GM18507 (cell line): ENCODE data around the gene CHI3L1.

Source experiments
- DNase-seq: peaks from one replicate; pipeline ENCODE4 v3.0.0; 2011; ENCODE audit warnings: low read depth; ENCODE audit not compliant: insufficient read length; ENCODE audit errors: extremely low spot score
- FAIRE-seq: peaks from 2 replicates; lab custom pipeline; 2011; peaks lifted over from hg19 to GRCh38; lab: Jason Lieb, UNC

The CHI3L1 gene

DNA sequence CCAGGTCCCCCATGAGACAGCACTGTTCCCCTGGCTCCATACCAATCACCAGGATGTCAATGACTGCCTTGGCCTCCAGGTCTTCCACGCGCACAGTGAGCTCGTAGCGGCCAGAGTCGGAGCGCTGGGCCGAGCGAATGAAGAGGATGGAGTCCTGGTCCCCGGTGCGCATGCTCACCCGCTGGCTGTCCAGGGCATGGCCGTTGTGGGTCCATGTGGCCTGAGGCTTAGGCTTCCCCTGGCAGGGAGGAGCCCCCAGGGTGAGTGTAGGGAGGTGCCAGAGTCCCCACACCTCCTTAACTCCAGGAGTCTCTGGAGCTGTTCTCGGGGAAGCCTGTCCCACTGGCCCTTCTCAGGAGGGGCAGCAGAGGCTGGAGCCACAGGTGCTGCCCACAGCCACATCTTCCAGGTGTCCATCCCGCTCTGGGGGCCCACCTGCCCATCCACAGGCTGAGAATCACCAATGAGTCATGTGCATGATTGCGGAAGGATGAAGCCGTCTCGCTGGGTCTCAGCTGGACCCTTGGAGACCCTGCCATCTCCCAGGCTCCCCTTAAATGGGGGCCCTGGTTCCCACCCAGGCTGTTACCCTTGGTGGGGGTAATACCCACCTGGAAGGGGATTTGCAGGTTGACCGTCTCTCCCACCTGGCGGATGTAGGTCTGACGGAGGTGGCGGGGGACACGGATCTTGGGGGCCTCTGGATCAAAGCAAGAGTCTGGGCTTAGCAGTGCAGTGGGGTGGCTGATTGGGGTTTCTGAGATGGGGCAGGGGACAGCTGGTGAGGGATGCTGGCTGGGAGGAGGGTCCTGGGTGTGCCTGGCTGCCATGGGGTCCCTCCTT, 14.9 kb downstream of the CHI3L1 start:
- no peak for DNase-seq
- FAIRE-seq: no peak

DNA sequence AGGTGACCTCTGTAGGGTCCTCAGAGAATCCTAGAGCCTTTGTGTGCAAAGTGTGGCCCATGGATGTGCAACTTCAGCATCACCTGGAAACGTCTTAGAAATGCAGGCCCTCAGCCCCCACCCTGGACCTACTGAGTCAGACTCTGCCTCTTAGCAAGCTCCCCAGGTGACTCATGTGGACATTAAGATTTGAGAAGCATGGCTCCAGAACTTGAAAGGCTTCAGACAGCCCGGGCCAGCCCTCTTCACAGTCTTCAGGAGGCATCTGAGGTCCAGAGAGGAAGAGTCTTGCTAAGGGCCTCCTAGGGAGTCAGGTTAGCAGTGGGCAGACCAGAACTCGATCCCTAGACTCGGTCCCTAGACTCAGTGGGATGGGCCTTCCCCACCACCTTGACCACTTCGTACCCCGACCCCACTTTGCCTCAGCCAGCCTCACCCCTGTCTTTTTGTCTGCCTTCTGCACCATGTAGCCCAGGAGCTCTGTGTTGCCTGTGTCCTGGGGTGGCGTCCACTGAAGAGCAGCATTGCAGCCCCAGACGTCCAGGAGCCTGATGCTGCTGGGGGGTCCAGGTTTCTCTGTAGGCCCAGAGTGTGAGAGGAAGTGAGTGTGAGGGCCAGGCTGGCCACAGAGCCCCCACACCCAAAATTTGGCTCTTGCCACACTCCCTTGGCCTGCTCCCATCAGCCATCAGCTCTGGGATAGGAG, 15.7 kb downstream of the CHI3L1 start:
- FAIRE-seq: no peak
- no peak for DNase-seq

DNA sequence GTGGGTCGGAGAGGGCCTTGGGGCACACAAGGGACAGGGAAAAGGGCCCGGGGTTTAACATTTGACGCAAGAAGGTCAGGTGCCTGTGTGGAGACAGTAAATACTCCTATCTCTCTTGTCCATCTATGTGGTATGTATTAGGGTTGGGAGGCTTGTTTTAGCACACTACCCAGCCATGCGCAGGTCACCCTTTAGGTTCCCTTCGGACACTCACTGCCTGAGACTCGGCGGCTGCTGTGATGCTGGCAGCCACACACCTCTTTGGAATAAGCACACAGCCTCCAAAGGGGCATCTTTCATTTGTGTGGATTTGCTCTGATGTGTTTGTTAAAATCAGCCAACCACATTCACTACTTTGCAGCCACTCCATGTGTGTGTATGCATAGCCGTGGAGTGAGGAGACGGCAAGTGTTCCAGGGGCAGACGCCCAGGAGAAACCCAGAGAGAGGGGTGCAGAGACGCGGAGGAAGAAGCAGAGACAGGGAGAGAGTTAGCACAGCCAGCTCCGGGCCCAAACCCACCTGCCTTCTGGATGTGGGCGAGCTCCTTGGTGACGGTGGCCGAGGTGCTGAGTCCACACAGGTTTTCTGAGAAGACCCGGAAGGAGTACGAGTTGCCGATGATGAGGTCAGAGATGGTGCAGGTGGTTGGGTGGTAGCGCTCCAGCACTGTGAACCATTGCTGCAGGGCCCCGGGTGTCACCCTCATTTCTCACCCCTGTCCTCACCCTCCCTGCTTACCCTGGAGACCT, 16.6 kb downstream of the CHI3L1 start:
- DNase-seq: no peak
- no peak for FAIRE-seq

DNA sequence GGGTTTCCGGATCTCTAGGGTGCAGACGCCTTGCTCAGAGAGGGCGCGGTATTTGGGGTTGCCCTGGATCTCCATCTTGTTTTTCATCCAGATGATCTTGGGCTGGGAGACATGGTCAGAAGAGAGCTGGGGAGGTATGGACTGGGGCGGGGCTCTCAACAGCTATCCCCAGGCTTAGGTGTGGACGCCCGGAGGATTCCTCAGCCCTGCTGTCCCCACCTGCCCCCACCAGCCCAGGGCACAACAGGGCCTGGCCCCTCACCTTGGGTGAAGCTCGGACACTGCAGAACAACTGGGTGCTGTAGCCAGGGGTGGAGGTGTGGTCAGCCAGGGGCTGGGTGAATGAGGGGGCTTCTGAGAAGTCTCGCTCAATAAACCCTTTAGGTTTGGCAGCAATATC, 17.5 kb downstream of the CHI3L1 start:
- DNase-seq (no peak), FAIRE-seq (no peak)

DNA sequence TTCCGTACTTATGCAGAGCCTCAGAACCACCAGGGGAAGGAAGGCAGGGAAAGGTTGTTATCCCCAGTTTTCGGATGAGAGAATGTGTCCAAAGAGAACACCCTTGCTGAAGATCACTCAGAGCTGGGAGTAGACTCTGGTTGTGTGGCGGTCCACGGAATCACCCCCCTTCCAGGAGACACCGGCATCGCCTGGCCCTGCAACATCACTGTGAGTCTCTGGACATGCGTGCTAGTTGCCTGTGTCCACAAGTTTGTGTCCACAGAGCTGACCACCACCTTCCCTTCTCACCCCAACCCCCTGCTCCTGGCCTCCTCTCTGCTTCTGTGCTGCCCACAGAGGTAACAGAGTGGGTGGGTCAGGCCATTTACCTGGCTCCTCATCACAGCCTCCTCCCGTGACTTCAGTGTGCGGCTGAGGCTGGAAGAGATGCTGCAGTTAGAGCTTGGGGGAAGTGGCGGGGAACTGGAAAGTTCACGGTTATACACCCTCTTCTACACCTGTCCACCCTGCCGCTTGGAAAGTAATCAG, 18.2 kb downstream of the CHI3L1 start:
- DNase-seq: no peak
- no peak for FAIRE-seq

DNA sequence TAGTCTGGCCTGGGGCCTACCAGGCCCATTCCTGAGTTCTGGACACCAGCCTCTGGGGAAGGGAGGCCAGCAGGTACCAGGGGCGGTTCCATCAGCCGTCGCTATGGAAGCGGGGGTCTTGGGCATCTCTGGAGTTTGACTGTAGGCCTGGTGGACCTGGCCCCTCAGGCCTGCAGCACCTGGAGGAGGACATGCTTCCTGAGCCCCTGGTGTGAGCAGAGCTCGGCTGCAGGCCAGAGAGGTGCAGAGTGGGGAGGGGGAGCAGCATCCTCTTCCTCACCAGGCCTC, 18.6 kb downstream of the CHI3L1 start:
- FAIRE-seq: no peak
- no peak for DNase-seq

DNA sequence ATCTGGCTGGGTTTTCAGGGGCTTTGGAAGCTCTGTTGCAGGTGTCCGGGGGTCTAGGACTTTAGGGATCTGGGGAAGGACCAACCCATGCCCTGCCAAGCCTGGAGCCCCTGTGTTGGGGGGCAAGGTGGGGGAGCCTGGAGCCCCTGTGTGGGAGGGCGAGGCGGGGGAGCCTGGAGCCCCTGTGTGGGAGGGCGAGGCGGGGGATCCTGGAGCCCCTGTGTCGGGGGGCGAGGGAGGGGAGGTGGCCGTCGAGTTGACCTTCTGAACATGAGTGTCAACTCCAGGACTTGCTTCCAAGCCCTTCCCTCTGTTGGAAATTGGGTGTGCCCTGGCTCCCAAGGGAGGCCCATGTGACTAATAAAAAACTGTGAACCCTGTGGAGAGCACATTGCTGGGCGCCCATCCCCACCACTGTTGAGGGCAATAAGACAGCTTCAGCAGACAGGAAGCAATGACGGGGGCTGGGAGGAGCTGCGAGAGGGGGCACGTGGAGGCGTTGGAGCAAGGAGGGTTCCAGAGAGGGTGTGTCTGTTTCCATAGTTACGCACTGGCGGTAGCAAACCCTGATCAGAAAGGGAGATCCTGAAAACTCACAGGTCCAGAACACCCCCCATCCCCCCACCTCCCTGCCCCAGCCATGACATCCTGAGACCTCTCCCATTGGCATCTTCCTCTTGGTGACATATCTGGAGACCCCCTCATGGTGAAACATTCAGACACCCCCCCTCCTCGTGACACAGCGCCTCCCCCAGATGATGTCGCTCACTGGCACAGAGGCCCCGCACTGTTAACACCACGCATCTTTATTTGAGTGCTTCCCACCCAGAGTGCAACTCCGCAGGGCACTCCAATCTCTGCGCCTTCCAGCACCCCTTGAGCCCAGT, 19.2 kb downstream of the CHI3L1 start:
- FAIRE-seq: no peak
- no peak for DNase-seq

DNA sequence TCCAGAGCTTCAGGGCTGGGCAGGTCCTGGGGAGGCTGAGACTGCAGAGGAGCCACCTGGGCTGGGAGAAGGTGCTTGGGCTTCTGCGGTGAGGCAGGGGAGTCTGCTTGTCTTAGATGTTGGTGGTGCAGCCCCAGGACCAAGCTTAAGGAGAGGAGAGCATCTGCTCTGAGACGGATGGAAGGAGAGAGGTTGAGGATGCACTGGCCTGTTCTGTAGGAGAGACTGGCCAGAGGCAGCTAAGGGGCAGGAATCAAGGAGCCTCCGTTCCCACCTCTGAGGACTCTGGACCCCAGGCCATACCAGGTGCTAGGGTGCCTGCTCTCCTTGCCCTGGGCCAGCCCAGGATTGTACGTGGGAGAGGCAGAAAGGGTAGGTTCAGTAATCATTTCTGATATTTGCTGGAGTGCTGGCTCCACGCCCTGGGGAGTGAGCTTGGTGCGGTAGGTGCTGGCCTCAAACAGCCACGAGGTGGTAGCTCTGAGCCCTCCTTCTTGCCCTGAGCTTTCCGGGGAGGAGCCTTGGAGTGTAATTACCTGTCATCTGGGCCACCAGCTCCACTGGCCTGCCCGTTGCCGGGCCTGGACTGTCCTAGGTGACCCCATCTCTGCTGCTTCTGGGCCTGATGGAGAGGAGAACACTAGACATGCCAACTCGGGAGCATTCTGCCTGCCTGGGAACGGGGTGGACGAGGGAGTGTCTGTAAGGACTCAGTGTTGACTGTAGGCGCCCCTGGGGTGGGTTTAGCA, 20.1 kb downstream of the CHI3L1 start:
- FAIRE-seq: peak; percentile 31
- DNase-seq: no peak

DNA sequence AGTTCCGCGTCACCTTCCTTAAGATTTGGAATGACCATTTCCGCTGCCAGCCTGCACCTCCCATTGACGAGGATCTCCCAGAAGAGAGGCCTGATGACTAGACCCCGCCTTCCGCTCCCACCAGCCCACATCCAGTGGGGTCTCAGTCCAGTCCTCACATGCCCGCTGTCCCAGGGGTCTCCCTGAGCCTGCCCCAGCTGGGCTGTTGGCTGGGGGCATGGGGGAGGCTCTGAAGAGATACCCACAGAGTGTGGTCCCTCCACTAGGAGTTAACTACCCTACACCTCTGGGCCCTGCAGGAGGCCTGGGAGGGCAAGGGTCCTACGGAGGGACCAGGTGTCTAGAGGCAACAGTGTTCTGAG, 20.7 kb downstream of the CHI3L1 start:
- FAIRE-seq: no peak
- DNase-seq: no peak

DNA sequence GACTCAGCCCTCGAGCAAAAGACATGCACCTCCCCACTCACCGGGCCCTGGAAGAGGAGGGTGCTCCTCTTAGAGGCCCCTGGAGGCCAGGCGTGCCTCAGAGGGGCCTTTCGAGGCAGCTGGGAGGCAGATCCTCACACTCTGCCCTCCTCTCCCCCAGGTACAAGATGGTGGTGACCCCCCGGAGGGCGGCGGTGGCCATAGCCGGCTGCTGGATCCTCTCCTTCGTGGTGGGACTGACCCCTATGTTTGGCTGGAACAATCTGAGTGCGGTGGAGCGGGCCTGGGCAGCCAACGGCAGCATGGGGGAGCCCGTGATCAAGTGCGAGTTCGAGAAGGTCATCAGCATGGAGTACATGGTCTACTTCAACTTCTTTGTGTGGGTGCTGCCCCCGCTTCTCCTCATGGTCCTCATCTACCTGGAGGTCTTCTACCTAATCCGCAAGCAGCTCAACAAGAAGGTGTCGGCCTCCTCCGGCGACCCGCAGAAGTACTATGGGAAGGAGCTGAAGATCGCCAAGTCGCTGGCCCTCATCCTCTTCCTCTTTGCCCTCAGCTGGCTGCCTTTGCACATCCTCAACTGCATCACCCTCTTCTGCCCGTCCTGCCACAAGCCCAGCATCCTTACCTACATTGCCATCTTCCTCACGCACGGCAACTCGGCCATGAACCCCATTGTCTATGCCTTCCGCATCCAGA, 21.3 kb downstream of the CHI3L1 start:
- no peak for FAIRE-seq

DNA sequence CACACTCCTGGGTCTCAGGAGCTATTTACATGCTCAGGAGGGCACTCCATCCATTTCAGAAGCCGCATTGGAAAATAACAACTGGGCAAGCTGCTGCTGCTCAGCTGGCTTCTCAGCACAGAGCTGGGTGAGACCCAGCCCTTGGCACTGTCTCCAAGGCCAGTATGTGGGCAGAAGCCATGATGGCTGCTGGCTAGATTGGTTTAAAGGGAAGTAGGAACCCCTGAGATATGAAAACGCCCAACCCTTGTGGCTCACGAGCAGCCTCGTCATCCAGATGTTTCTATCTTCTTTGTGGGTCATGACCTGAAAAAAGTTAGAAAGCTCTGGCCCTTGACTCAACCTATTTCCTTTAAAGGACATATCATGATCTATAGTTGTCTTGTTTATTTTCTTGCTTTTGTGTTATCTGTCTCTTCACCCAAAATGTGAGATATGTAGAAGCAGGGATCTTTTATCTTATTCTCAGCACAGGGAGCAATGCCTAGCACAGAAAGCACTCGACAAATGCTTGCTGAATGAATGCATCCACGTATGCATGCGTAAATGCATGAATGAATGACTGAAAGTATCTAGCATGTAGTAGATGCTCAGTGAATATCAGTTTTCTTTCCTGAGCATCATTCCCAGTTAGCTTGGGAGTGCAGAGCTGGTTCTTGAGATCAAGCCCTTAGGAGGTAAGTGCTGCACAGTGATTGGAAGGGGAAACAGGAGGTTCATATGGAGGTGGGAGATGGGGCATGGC, 22.4 kb downstream of the CHI3L1 start:
- DNase-seq (no peak), FAIRE-seq (no peak)

More for the DNA sequence above, 21.3 kb downstream of the CHI3L1 start:
- DNase-seq: no peak

DNA sequence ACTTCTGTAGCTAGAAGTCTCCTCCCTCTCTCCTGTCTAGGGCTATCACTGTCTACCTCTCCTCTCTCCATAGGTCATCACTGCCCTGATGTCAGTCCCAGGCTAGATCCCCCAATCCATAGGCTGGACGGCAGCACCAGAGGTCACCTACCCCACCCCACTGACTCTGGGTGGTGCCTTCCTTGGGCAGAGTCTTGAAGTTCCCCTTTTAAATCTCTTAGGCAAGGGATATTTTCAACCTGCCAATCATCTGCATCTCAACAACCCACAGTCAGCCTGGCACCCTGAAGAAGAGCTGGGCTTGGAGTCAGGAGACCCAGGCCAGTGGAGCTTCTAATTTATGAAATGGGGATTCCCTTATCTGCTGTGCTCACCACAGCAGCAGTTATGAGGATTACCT, 24.1 kb downstream of the CHI3L1 start:
- no peak for DNase-seq
- no peak for FAIRE-seq

DNA sequence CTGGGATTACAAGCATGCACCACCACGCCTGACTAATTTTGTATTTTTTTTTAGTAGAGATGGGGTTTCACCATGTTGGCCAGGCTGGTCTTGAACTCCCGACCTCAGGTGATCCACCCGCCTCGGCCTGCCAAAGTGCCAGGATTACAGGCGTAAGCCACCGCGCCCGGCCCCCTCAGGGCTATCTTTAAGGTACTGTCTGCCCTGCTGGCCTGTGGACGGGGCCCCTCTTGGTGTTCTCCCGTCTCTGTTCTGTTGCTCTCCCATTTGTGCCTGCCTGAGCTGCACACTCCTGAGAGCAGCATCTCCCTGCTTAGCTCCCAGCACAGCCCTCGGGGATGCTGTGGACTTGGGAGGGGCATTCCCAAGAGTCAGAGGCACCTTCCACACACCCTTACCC, 24.8 kb downstream of the CHI3L1 start:
- DNase-seq (no peak), FAIRE-seq (no peak)

DNA sequence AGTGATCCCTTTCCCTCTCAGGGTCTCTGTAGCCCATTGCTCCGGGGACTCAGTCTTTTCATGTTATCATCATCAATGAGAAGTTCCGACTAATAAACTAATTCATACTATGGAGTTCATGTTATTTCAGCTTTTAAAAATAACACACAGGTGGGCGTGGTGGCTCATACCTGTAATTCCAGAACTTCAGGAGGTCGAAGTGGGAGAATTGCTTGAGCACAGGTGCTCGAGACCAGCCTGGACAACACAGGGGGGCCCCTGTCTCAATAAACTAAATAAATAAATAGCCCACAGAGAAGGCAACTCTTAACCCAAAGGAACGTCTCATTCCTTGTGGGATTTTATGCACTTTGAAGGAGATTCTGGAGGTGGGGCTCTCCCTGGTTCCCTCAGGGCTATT, 25.3 kb downstream of the CHI3L1 start:
- no peak for FAIRE-seq

DNA sequence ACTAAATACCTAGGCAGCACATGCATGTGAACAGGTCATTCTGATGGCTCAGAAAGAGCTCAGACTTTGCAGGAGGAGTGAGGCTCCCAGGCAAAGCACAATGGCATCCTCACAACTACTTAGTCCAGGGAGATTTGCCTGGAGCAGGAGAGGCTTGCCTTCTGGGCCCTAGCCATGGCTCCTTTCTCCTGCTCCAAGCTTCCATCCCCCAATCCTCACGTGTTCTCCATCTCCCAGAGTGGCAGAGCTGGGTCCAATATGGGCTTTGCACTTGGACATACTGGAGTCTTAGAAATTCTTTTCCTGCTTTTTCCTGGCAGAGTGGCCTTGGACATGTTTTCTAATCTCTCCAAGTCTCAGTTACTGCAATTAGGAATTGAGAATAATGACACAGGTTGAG, 26.7 kb downstream of the CHI3L1 start:
- FAIRE-seq: no peak
- no peak for DNase-seq

More for the DNA sequence above, 25.3 kb downstream of the CHI3L1 start:
- DNase-seq: no peak

DNA sequence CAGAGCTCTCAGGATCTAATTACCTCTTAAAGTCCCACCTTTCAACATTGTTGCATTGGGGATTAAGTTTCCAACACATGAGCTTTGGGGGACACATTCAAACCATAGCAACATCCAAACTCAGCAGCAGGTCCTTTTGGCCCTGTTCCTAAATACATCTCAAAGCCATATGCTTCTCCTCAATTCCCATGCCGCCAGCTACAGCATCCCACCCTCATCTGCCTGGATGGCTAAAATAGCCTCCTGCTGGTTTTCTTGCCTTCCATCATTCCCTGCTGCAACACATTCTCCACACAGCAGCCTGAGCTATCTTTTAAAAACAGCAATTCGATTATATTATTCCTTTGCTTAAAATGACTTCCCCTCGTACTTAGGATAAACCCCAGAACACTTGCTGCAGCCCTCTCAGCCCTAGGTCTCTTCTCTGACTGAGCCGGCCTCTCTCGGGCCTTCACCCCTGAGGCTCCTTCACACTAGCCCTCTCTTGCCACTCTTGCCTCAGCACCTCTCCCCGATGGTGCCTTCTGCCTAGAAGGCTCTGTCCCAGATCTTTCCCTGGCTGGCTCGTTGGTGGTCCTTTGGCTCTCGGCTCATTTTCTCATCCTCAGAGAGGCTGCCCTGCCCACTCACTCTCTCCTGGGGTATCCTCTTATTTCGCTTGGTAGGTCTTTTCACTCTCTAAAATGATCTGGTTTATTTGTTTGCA, 27.4 kb downstream of the CHI3L1 start:
- FAIRE-seq (no peak), DNase-seq (no peak)

DNA sequence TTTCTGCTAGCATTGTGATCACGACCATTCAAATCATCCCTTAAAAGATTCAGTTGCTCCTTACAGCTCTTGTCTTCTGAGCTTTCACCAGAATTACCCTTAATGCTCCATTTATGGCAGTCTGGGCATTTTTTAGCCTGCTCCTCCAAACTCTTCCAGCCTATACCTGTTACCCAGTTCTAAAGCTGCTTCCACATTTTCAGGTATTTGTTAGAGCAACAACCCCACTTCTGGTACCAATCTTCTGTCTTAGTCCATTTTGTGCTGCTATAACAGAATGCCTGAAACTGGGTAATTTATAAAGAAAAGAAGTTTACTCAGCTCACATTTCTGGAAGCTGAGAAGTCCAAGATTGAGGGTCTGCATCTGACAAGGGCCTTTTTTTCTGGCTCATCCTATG, 28.1 kb downstream of the CHI3L1 start:
- DNase-seq (no peak), FAIRE-seq (no peak)
